SK-N-SH treated with all-trans-retinoic acid at 6 μM for 48 hours (cell line): ENCODE measurements around the gene KCND1.

Experiments used
- ATAC-seq: fragments of 200-7000 bp; cut with Tn5 transposase; 3 replicates; pipeline ENCODE4 v1.9.1; 2020; ENCODE audit warnings: mild to moderate bottlenecking, moderate library complexity
- BACH2 ChIP-seq: fragments of 250-450 bp; sonication (Bioruptor Pico); IDR thresholded peaks from 2 replicates; pipeline ENCODE4 v1.9.0; 2021; ENCODE audit warnings: mild to moderate bottlenecking, borderline replicate concordance
- CREB5 ChIP-seq: fragments of 250-450 bp; sonication (Bioruptor Pico); IDR thresholded peaks from 2 replicates; pipeline ENCODE4 v1.5.1; 2020; ENCODE audit warnings: low read depth, mild to moderate bottlenecking, moderate library complexity
- CSDC2 ChIP-seq: fragments of 250-450 bp; sonication (Bioruptor Pico); IDR thresholded peaks from 2 replicates; pipeline ENCODE4 v1.5.0; 2020; ENCODE audit warnings: mild to moderate bottlenecking, moderate library complexity
- CSRNP3 ChIP-seq: fragments of 250-450 bp; sonication (Bioruptor Pico); IDR thresholded peaks from 2 replicates; pipeline ENCODE4 v1.5.1; 2021; ENCODE audit warnings: mild to moderate bottlenecking, moderate library complexity
- ESRRG ChIP-seq: fragments of 250-450 bp; sonication (Bioruptor Pico); IDR thresholded peaks from 2 replicates; pipeline ENCODE4 v1.6.1; 2021; ENCODE audit warnings: mild to moderate bottlenecking
- GLIS3 ChIP-seq: fragments of 250-450 bp; sonication (Bioruptor Pico); IDR thresholded peaks from 2 replicates; pipeline ENCODE4 v1.5.0; 2020; ENCODE audit warnings: mild to moderate bottlenecking, moderate library complexity
- ISL1 ChIP-seq: fragments of 250-450 bp; sonication (Bioruptor Pico); IDR thresholded peaks from 2 replicates; pipeline ENCODE4 v2.1.2; 2022; ENCODE audit warnings: mild to moderate bottlenecking, moderate library complexity
- PATZ1 ChIP-seq: fragments of 250-450 bp; sonication (Bioruptor Pico); IDR thresholded peaks from 2 replicates; pipeline ENCODE4 v1.8.0; 2020; ENCODE audit warnings: mild to moderate bottlenecking, moderate library complexity, borderline replicate concordance
- PPARA ChIP-seq: fragments of 250-450 bp; sonication (Bioruptor Pico); IDR thresholded peaks from 2 replicates; pipeline ENCODE4 v1.5.0; 2020; ENCODE audit warnings: mild to moderate bottlenecking, borderline replicate concordance
- RARB ChIP-seq: fragments of 250-450 bp; sonication (Bioruptor Pico); IDR thresholded peaks from 2 replicates; pipeline ENCODE4 v1.8.0; 2021; ENCODE audit warnings: mild to moderate bottlenecking, moderate library complexity
- SNAI2 ChIP-seq: fragments of 250-450 bp; sonication (Bioruptor Pico); IDR thresholded peaks from 2 replicates; pipeline ENCODE4 v1.5.0; 2020; ENCODE audit warnings: mild to moderate bottlenecking, moderate library complexity
- TOX ChIP-seq: fragments of 250-450 bp; sonication (Bioruptor Pico); IDR thresholded peaks from 2 replicates; pipeline ENCODE4 v1.8.0; 2021; ENCODE audit warnings: mild to moderate bottlenecking, moderate library complexity, borderline replicate concordance
- ZC3H10 ChIP-seq: fragments of 250-450 bp; sonication (Bioruptor Pico); IDR thresholded peaks from 2 replicates; pipeline ENCODE4 v1.5.1; 2021; ENCODE audit warnings: mild to moderate bottlenecking, moderate library complexity
- ZFP3 ChIP-seq: fragments of 250-450 bp; sonication (Bioruptor Pico); IDR thresholded peaks from 2 replicates; pipeline ENCODE4 v1.5.0; 2020; ENCODE audit warnings: mild to moderate bottlenecking, moderate library complexity
- ZFP30 ChIP-seq: fragments of 450-650 bp; formaldehyde crosslinking; IDR thresholded peaks from 2 replicates; pipeline ENCODE4 v1.5.0; 2022; ENCODE audit warnings: mild to moderate bottlenecking, moderate library complexity
- ZNF565 ChIP-seq: fragments of 450-650 bp; formaldehyde crosslinking; conservative IDR thresholded peaks from 2 replicates; pipeline ENCODE4 v1.5.0; 2020; ENCODE audit warnings: low read depth, mild to moderate bottlenecking, moderate library complexity
- ZNF70 ChIP-seq: fragments of 450-650 bp; formaldehyde crosslinking; IDR thresholded peaks from 2 replicates; pipeline ENCODE4 v1.5.0; 2020; ENCODE audit warnings: mild to moderate bottlenecking, moderate library complexity
- ZNF8 ChIP-seq: fragments of 450-650 bp; formaldehyde crosslinking; IDR thresholded peaks from 2 replicates; pipeline ENCODE4 v1.5.0; 2020; ENCODE audit warnings: mild to moderate bottlenecking, moderate library complexity
- TF ChIP-seq, protein P1 (sequence below): fragments of 250-450 bp; sonication (Bioruptor Pico); IDR thresholded peaks from 2 replicates; pipeline ENCODE4 v1.5.0; 2020; ENCODE audit warnings: mild to moderate bottlenecking, moderate library complexity
- TF ChIP-seq, protein P2 (sequence below): fragments of 250-450 bp; sonication (Bioruptor Pico); IDR thresholded peaks from 2 replicates; pipeline ENCODE4 v1.8.0; 2021; ENCODE audit warnings: low read depth, mild to moderate bottlenecking, moderate library complexity, borderline replicate concordance

Gene KCND1

GRCh38 chrX:48965959-48966358 is 5.7 kb downstream of the KCND1 start:
- no peak for ATAC-seq
- no peak for TF ChIP-seq ZNF8 (CRISPR knock-in tag)
- TF ChIP-seq PPARA (CRISPR knock-in tag): no peak
- TF ChIP-seq ESRRG (CRISPR knock-in tag): no peak
- no peak for TF ChIP-seq ZFP30 (CRISPR knock-in tag)
- TF ChIP-seq GLIS3 (CRISPR knock-in tag): no peak
- no peak for TF ChIP-seq PATZ1 (CRISPR knock-in tag)
- TF ChIP-seq ZNF70 (CRISPR knock-in tag): no peak
- TF ChIP-seq, protein P1, sequence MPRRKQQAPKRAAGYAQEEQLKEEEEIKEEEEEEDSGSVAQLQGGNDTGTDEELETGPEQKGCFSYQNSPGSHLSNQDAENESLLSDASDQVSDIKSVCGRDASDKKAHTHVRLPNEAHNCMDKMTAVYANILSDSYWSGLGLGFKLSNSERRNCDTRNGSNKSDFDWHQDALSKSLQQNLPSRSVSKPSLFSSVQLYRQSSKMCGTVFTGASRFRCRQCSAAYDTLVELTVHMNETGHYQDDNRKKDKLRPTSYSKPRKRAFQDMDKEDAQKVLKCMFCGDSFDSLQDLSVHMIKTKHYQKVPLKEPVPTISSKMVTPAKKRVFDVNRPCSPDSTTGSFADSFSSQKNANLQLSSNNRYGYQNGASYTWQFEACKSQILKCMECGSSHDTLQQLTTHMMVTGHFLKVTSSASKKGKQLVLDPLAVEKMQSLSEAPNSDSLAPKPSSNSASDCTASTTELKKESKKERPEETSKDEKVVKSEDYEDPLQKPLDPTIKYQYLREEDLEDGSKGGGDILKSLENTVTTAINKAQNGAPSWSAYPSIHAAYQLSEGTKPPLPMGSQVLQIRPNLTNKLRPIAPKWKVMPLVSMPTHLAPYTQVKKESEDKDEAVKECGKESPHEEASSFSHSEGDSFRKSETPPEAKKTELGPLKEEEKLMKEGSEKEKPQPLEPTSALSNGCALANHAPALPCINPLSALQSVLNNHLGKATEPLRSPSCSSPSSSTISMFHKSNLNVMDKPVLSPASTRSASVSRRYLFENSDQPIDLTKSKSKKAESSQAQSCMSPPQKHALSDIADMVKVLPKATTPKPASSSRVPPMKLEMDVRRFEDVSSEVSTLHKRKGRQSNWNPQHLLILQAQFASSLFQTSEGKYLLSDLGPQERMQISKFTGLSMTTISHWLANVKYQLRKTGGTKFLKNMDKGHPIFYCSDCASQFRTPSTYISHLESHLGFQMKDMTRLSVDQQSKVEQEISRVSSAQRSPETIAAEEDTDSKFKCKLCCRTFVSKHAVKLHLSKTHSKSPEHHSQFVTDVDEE (CRISPR knock-in tag): no peak
- no peak for TF ChIP-seq ZC3H10 (CRISPR knock-in tag)
- TF ChIP-seq ISL1 (CRISPR knock-in tag): no peak
- TF ChIP-seq TOX (CRISPR knock-in tag): no peak
- TF ChIP-seq SNAI2 (CRISPR knock-in tag): no peak
- TF ChIP-seq ZFP3 (CRISPR knock-in tag): no peak
- TF ChIP-seq CSRNP3 (CRISPR knock-in tag): no peak
- TF ChIP-seq ZNF565 (CRISPR knock-in tag): no peak
- no peak for TF ChIP-seq BACH2

GRCh38 chrX:48961585-48962091 is 10.0 kb downstream of the KCND1 start:
- no peak for ATAC-seq
- TF ChIP-seq PPARA (CRISPR knock-in tag) (no peak), CSDC2 (CRISPR knock-in tag) (no peak), CREB5 (CRISPR knock-in tag) (no peak), RARB (no peak), PATZ1 (CRISPR knock-in tag) (no peak), GLIS3 (CRISPR knock-in tag) (no peak), ZNF565 (CRISPR knock-in tag) (no peak), TOX (CRISPR knock-in tag) (no peak)
- TF ChIP-seq, protein P2, sequence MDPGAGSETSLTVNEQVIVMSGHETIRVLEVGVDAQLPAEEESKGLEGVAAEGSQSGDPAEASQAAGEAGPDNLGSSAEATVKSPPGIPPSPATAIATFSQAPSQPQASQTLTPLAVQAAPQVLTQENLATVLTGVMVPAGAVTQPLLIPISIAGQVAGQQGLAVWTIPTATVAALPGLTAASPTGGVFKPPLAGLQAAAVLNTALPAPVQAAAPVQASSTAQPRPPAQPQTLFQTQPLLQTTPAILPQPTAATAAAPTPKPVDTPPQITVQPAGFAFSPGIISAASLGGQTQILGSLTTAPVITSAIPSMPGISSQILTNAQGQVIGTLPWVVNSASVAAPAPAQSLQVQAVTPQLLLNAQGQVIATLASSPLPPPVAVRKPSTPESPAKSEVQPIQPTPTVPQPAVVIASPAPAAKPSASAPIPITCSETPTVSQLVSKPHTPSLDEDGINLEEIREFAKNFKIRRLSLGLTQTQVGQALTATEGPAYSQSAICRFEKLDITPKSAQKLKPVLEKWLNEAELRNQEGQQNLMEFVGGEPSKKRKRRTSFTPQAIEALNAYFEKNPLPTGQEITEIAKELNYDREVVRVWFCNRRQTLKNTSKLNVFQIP (CRISPR knock-in tag): no peak
- TF ChIP-seq, all 23 proteins: peak for 0
